A673 (cell line): ENCODE measurements around the gene DNAJC1. TPM values are rescaled to one million over a fixed set of nuclear protein-coding genes. Genes with fewer than 3 reads are reported as not detected.

Experiments used
- BruUV-seq: library from RNA; stranded (reverse); fragments of 400-500 nt; replicated peaks from 2 replicates; lab custom pipeline; 2021; lab: Mats Ljungman, UMichigan
- CTCF ChIA-PET: fragments of 300-600 bp; sonication (Branson Sonifier 250); formaldehyde crosslinking; loops from one replicate; lab custom pipeline; 2022; ENCODE audit warnings: antibody characterized with exemption; lab: Charles Lee
- POLR2A ChIA-PET: fragments of 300-600 bp; sonication (Branson Sonifier 250); formaldehyde crosslinking; loops from one replicate; lab custom pipeline; 2022; ENCODE audit warnings: antibody characterized with exemption; ENCODE audit not compliant: low non-redundant PET; lab: Charles Lee
- DNase-seq: peaks from one replicate; pipeline ENCODE4 v3.0.0-alpha.2; 2015; ENCODE audit warnings: low spot score
- H3K27ac ChIP-seq: fragments of 200-600 bp; sonication (generic); 2 replicates; pipeline ENCODE4 v1.5.1; 2016; ENCODE audit warnings: mixed run types, low read depth, mild to moderate bottlenecking, mixed read lengths, antibody characterized with exemption, low read length; ENCODE audit not compliant: poor library complexity, severe bottlenecking
- H3K27me3 ChIP-seq: fragments of 200-600 bp; sonication (generic); replicated peaks from 2 replicates; pipeline ENCODE4 v1.6.1; 2017; ENCODE audit warnings: mixed run types, low read depth, mild to moderate bottlenecking, mixed read lengths, antibody characterized with exemption, low read length; ENCODE audit not compliant: insufficient read depth, poor library complexity
- H3K36me3 ChIP-seq: fragments of 200-600 bp; sonication (generic); 2 replicates; pipeline ENCODE4 v1.6.1; 2016; ENCODE audit warnings: mixed run types, mild to moderate bottlenecking, mixed read lengths, antibody characterized with exemption, low read length; ENCODE audit not compliant: insufficient read depth, poor library complexity, severe bottlenecking
- H3K4me1 ChIP-seq: fragments of 200-600 bp; sonication (generic); 2 replicates; pipeline ENCODE4 v1.6.1; 2017; ENCODE audit warnings: mixed run types, mild to moderate bottlenecking, mixed read lengths, antibody characterized with exemption, low read length; ENCODE audit not compliant: insufficient read depth, poor library complexity, severe bottlenecking
- H3K4me3 ChIP-seq: fragments of 200-600 bp; sonication (generic); 2 replicates; pipeline ENCODE4 v1.5.1; 2016; ENCODE audit warnings: low read depth, mixed run types, mild to moderate bottlenecking, mixed read lengths, low read length; ENCODE audit not compliant: poor library complexity, severe bottlenecking
- H3K9me3 ChIP-seq: fragments of 200-600 bp; sonication (generic); 2 replicates; pipeline ENCODE4 v1.6.1; 2016; ENCODE audit warnings: mixed run types, low read depth, mild to moderate bottlenecking, mixed read lengths, antibody characterized with exemption, low read length; ENCODE audit not compliant: poor library complexity, severe bottlenecking
- CTCF ChIP-seq: fragments of 300-800, 200-600 bp; sonication (generic); conservative IDR thresholded peaks from 2 replicates; pipeline ENCODE4 v1.5.1; 2017; ENCODE audit warnings: low read depth, mild to moderate bottlenecking, antibody characterized with exemption, low read length, moderate library complexity, mixed read lengths
- EZH2 ChIP-seq: fragments of 200-600 bp; sonication (generic); IDR thresholded peaks from 2 replicates; pipeline ENCODE4 v1.6.1; 2017; ENCODE audit warnings: borderline replicate concordance, low read depth, mild to moderate bottlenecking, mixed read lengths, antibody characterized with exemption, low read length; ENCODE audit not compliant: poor library complexity, severe bottlenecking
- intact Hi-C: fragments of 100-400 bp; cut with micrococcal nuclease; formaldehyde crosslinking; loops from one replicate; pipeline ENCODE4 v1.10.0; 2022; ENCODE audit not compliant: unreplicated experiment
- total RNA-seq: library from RNA; stranded (reverse); gene quantifications from 2 replicates; pipeline ENCODE4 v1.2.3, GENCODE V29; 2021

DNAJC1 gene
- total RNA-seq, 1 experiment from 2014 or later = 21.2 TPM

- ChIA-PET POLR2A (no interaction called here), CTCF (no interaction called here)
- H3K4me3 ChIP-seq = no peak overlapping the region
- intact Hi-C loops = no loop called here
- no peaks in the 10 kb centered on the region for H3K27me3 ChIP-seq
- peaks cover 17% of the 10 kb centered on the region for H3K9me3 ChIP-seq
- H3K27ac ChIP-seq = no peak overlapping the region
- no peak for DNase-seq
- no peak for TF ChIP-seq CTCF
- no peak for TF ChIP-seq EZH2
- H3K36me3 ChIP-seq = peaks cover 7% of the 10 kb centered on the region
- H3K4me1 ChIP-seq = peaks cover 10% of the 10 kb centered on the region
- BruUV-seq = no TSS peak
Observed at GRCh38 chr10:21889477-21890275, 113.9 kb downstream of the DNAJC1 start.

GRCh38 chr10:21888959-21889358 lies 114.6 kb downstream of the DNAJC1 start:
- ChIA-PET CTCF (no interaction called here), POLR2A (no interaction called here)
- Histone ChIP-seq H3K9me3 (peaks cover 17% of the 10 kb centered on the region), H3K4me1 (peaks cover 10% of the 10 kb centered on the region), H3K36me3 (peaks cover 5% of the 10 kb centered on the region), H3K27ac (no peak overlapping the region), H3K27me3 (no peaks in the 10 kb centered on the region), H3K4me3 (no peak overlapping the region)
- no TSS peak for BruUV-seq
- peak; percentile 10 for DNase-seq
- intact Hi-C loops = no loop called here
- TF ChIP-seq CTCF (no peak), EZH2 (no peak)

- BruUV-seq = no TSS peak
- TF ChIP-seq CTCF (no peak), EZH2 (no peak)
- CTCF ChIA-PET = no interaction called here
Observed at GRCh38 chr10:21885940-21886339, 117.6 kb downstream of the DNAJC1 start.

More at GRCh38 chr10:21885940-21886339, 117.6 kb downstream of the DNAJC1 start:
- intact Hi-C loops = no loop called here
- no peak for DNase-seq
- Histone ChIP-seq H3K27me3 (no peaks in the 10 kb centered on the region), H3K4me3 (no peak overlapping the region), H3K9me3 (peaks cover 3% of the 10 kb centered on the region), H3K27ac (no peak overlapping the region), H3K36me3 (no peaks in the 10 kb centered on the region), H3K4me1 (peaks cover 10% of the 10 kb centered on the region)
- POLR2A ChIA-PET = no interaction called here
